Measurements from ENCODE around the gene TAP1. TPM values are rescaled to one million over a fixed set of nuclear protein-coding genes. Genes with fewer than 3 reads are reported as not detected.
A peak's percentile ranks its signal among the peaks of the same experiment; 100 is the strongest.
"Not testable (repeated sequence)": the region's sequence is repeated elsewhere in the genome, so short reads cannot be mapped to it uniquely, and the experiment has no call there.

TAP1 gene
- total and polyA plus RNA-seq, 10 of the 15 experiments (the other 5 are each of a cell fraction or from before 2014, with no cell fraction given) = 33.4 to 249 (median 169) TPM

DNA sequence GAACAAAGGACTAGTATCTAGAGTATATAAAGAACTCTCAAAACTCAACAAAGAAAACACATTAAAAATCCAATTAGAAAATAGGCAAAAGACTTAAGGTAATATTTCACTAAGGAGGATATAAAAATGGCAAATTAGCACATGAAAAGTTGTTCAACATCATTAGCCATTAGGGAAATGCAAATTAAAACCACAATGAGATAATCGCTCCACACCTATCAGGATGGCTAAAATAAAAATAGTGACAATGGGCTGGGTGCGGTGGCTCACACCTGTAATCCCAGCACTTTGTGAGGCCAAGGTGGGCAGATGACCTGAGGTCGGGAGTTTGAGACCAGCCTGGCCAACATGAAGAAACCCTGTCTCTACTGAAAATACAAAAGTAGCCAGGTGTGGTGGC, 27.5 kb upstream of the TAP1 start:
- H3K4me3 ChIP-seq; H3K27me3 ChIP-seq (replicated peaks in 1 of 2; ENCODE audit: control insufficient read depth in 2 of 2, insufficient read depth in 2 of 2, low read length in 1 of 2); H4K20me1 ChIP-seq (ENCODE audit: control insufficient read depth, insufficient read depth); H2AFZ ChIP-seq (ENCODE audit: control insufficient read depth, low read depth, low read length); H3K9me3 ChIP-seq (replicated peaks; ENCODE audit: control insufficient read depth, insufficient read depth, low read length); FAIRE-seq; H3K9ac ChIP-seq (ENCODE audit: control insufficient read depth, insufficient read depth, low read length); in situ Hi-C loops (cut with MboI); BruUV-seq (replicated peaks); H3K27ac ChIP-seq (ENCODE audit: control insufficient read depth, insufficient read depth); H3K4me1 ChIP-seq (ENCODE audit: control insufficient read depth, insufficient read depth, low read length); H3K36me3 ChIP-seq (ENCODE audit: control insufficient read depth in 2 of 2, insufficient read depth in 2 of 2, low read length in 1 of 2); H3K4me2 ChIP-seq (ENCODE audit: control insufficient read depth, insufficient read depth); H3K79me2 ChIP-seq (ENCODE audit: control insufficient read depth, insufficient read depth, low read length); DNase-seq (ENCODE audit: low read depth, low spot score): not testable (repeated sequence)
- intact Hi-C loops (cut with micrococcal nuclease; ENCODE audit: unreplicated experiment) = loop anchor here (10.0 kb wide), 1 partner anchor 204 kb away; no protein-coding TSS in a partner anchor
- WGBS (ENCODE audit: insufficient coverage, insufficient replicate concordance, low lambda C conversion rate, missing lambda C conversion rate) = 13% methylated on average over 3 of the region's 3 CpGs
- RAD21 ChIA-PET (ENCODE audit: unreplicated experiment) = interaction anchor here (1.8 to 2.4 kb wide), 2 partner anchors 13 to 104 kb away, joined by 5 to 14 read pairs; no protein-coding TSS in a partner anchor
- 0 out of 2 replicates have a peak, but pooled peaks have one; percentile 28 for TF ChIP-seq MTA2 (IDR thresholded peaks at IDR 0.05; ENCODE audit: low read depth)
- ATAC-seq = 0 out of 3 replicates have a peak, but pooled peaks have one; percentile 31
- CTCF ChIA-PET = interaction anchor here (0.6 to 12.7 kb wide), 12 partner anchors 9 to 367 kb away, joined by 3 to 260 read pairs (median 4); partner anchors contain the start of genes HLA-DMA and TAP2
- SMC1A ChIA-PET (ENCODE audit: uncharacterized antibody, unreplicated experiment) = interaction anchor here (0.7 to 13.8 kb wide), 7 partner anchors 10 to 168 kb away, joined by 3 to 184 read pairs (median 4); partner anchors contain the start of gene TAP2
- POLR2A ChIA-PET = interaction anchor here (0.9 kb wide), 1 partner anchor 14 kb away, joined by 3 read pairs; no protein-coding TSS in a partner anchor

DNA sequence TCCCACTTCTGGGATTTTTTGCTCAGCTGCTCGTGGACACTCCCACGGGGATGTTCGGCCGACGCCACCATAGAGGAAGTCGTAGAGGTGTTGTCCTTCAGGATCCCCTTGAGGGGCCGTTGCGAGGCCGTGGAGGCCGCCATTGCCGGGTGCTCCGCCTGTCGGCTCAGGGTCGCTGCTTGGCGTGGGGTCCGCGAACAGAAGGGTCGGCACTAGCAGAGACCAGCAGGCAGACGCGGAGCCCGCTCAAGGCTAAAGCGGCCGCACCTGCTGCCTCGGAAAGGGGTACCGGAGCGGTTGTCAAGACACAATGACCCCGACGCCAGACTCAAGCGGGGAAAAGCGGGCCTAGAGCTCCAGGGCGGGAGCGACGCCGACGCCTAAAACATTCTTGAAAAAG, 26.2 kb upstream of the TAP1 start:
- SMC1A ChIA-PET (ENCODE audit: uncharacterized antibody, unreplicated experiment) = interaction anchor here (0.7 to 13.8 kb wide), 4 partner anchors 11 to 1591 kb away, joined by 3 to 184 read pairs (median 12); partner anchors contain the start of gene TAP2
- Histone ChIP-seq H3K79me2 (ENCODE audit: control insufficient read depth, insufficient read depth, low read length) (no peaks in the 10 kb centered on the region), H3K27ac (ENCODE audit: control insufficient read depth, insufficient read depth) (no peak overlapping the region), H3K4me3 (no peak overlapping the region), H3K9ac (ENCODE audit: control insufficient read depth, insufficient read depth, low read length) (no peak overlapping the region; the same call in 1 of the 2 replicates), H3K36me3 (ENCODE audit: control insufficient read depth in 2 of 2, insufficient read depth in 2 of 2, low read length in 1 of 2) (no peaks in the 10 kb centered on the region), H2AFZ (ENCODE audit: control insufficient read depth, low read depth, low read length) (peak overlapping the region; percentile 36), H3K9me3 (replicated peaks; ENCODE audit: control insufficient read depth, insufficient read depth, low read length) (no peaks in the 10 kb centered on the region), H4K20me1 (ENCODE audit: control insufficient read depth, insufficient read depth) (no peaks in the 10 kb centered on the region), H3K4me2 (ENCODE audit: control insufficient read depth, insufficient read depth) (0 out of 2 replicates have a peak overlapping the region, but pooled peaks have one; percentile 42), H3K27me3 (replicated peaks in 1 of 2; ENCODE audit: control insufficient read depth in 2 of 2, insufficient read depth in 2 of 2, low read length in 1 of 2) (no peaks in the 10 kb centered on the region; a peak in 1 of 4 replicates), H3K4me1 (ENCODE audit: control insufficient read depth, insufficient read depth, low read length) (0 out of 2 replicates have a peak, but pooled peaks cover 3% of the 10 kb centered on the region)
- no peak for ATAC-seq
- no peak for TF ChIP-seq PAX8 (IDR thresholded peaks at IDR 0.05)
- TF ChIP-seq KDM1A (IDR thresholded peaks at IDR 0.05; ENCODE audit: borderline replicate concordance) = no peak
- TF ChIP-seq YY1 (IDR thresholded peaks at IDR 0.05; ENCODE audit: low read depth, low read length) = peak; percentile 59; the same call in 1 of the 2 replicates
- FAIRE-seq = no peak
- DNase-seq (ENCODE audit: low read depth, low spot score) = no peak
- WGBS (ENCODE audit: insufficient coverage, insufficient replicate concordance, low lambda C conversion rate, missing lambda C conversion rate) = 88% methylated on average over 35 of the region's 35 CpGs
- CTCF ChIA-PET = interaction anchor here (1.0 to 12.7 kb wide), 11 partner anchors 8 to 369 kb away, joined by 3 to 260 read pairs (median 4); partner anchors contain the start of gene HLA-DMB
- intact Hi-C loops (cut with micrococcal nuclease; ENCODE audit: unreplicated experiment) = loop anchor here (10.0 kb wide), 1 partner anchor 205 kb away; no protein-coding TSS in a partner anchor
- POLR2A ChIA-PET = no interaction called here
- in situ Hi-C loops (cut with MboI) = no loop called here
- no TSS peak for BruUV-seq (replicated peaks)
- RAD21 ChIA-PET (ENCODE audit: unreplicated experiment) = interaction anchor here (0.7 to 2.4 kb wide), 3 partner anchors 11 to 105 kb away, joined by 3 to 14 read pairs (median 5); no protein-coding TSS in a partner anchor
